Mononuclear cell (primary cell): ENCODE measurements around the gene SNX13. TPM values are rescaled to one million over a fixed set of nuclear protein-coding genes. Genes with fewer than 3 reads are reported as not detected.

ENCODE experiments used
- H3K27me3 ChIP-seq: 2 replicates; pipeline ENCODE4 v1.6.0; 2011; ENCODE audit warnings: low read length, control low read depth; ENCODE audit not compliant: insufficient read depth
- H3K4me1 ChIP-seq: 2 replicates; pipeline ENCODE4 v1.5.1; 2011; ENCODE audit warnings: mild to moderate bottlenecking, low read length, control low read depth; ENCODE audit not compliant: insufficient read depth
- H3K4me3 ChIP-seq: 2 replicates; pipeline ENCODE4 v1.5.1; 2011; ENCODE audit warnings: mild to moderate bottlenecking, low read length, moderate library complexity
- H3K9me3 ChIP-seq: 2 replicates; pipeline ENCODE4 v1.5.1; 2011; ENCODE audit warnings: low read depth, mild to moderate bottlenecking, control low read depth, low read length
- total RNA-seq: library from RNA; depleted of rRNA; stranded (reverse); fragments of >200 nt; gene quantifications from one replicate; pipeline ENCODE4 v1.2.3, GENCODE V29; 2012

SNX13 gene
- total RNA-seq, 1 donor: 57.2 TPM

DNA sequence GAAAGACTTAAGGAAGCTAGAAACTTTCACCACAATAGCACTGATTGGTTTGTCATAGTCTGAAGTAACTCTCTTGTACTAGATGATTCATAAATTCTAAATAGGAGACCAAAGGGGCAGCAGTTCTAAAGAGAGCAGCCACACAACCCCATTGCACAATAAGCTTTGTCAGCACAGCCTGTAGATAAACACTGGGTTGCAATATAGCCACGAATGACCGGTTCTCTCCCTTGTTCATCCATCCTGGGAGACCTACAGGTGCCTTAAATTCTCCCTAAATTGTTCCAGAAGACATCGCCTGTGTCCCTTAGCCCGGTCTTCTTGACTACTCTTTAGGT is 167.0 kb downstream of the SNX13 start:
- no peaks in the 10 kb centered on the region for H3K27me3 ChIP-seq
- H3K9me3 ChIP-seq: no peaks in the 10 kb centered on the region
- H3K4me3 ChIP-seq: no peak overlapping the region
- H3K4me1 ChIP-seq: peaks cover 35% of the 10 kb centered on the region

DNA sequence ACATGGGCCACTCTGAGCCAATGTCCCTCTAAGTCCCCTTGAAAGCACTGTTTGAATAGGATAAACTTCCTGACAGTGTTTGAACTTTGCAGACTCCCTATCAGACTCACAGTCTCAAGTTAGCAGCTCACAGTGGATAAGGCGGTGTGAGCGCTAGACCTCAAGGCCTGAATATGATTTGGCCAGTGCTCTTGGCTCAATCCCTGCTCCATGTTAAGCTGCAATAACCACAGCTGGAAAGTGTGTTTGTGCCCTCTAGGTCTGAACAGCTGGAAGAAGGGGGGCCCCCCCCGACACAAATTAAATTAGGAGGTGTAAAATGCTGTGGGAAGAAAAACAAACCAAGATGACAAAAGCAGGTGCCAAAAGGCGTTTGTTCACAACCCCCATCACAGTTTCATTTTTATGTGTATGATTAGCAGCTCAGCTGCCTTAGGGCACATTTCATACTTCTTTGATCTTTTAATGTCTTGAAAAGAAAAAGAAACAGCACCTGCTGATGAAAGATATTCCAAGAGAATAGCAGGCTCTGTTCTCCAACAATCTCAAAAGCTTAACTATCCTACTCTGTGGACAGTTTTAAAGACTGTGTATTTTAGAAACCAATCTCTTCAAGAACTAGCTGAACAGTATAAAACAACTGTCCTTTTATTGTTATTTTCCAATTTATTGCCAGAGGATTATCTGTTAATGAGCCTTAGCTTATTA is 167.6 kb downstream of the SNX13 start:
- H3K4me3 ChIP-seq: no peak overlapping the region
- no peaks in the 10 kb centered on the region for H3K9me3 ChIP-seq
- H3K4me1 ChIP-seq: peaks cover 35% of the 10 kb centered on the region
- H3K27me3 ChIP-seq: no peaks in the 10 kb centered on the region

DNA sequence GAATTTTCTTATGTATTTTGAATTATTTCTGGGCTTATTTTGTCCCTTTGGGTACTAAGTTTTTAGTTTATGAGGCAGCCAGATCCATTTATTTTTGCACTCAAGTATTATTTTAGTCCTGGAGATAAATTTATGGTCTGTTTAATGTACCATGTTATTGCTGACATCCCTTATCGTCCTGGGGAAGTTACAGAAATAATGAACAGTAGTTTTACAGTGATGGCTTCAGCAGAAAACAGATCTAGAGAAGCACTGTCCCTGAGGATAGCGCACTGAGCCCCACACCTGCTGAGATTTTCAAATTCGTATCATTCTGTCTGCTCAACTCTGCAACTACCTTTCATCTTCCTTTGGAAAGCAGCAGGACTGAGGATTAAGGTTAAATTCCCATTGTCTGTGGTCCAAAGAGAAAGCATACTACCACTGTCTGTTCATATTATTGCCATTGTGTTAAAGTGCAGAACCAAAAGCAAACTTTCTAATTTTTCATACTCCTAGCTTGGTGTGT is 168.3 kb downstream of the SNX13 start:
- H3K27me3 ChIP-seq: no peaks in the 10 kb centered on the region
- peaks cover 35% of the 10 kb centered on the region for H3K4me1 ChIP-seq
- no peaks in the 10 kb centered on the region for H3K9me3 ChIP-seq
- H3K4me3 ChIP-seq: no peak overlapping the region

DNA sequence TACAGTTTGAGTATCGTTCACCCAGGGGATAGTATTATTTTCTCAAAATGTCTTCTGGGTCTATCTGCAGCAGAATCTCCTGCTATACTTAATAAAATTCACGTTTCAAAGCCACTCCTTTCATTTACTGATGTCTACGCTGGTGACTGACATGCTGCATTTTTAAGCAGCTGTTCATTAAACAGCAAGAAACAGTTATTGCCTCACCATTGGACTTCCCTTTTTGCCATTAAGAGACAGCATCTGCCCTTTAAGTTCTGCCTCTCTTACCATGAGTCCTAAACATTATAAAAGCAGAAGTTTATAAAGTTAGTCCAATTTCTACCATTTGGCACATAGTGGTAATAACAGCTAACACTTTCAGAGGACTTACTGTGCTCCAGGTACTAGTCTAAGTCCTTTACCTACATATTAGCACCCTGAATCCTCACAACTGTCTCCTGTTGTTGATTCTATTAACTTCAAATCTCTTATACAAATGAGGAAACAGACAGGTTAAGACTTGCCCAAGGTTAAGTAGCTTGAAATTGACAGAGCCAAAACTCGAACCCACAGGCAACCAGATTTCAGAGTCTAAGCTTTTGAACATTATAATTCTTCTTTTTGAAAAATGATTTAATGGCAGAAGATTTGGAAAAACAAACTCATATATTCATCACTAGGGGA is 169.5 kb downstream of the SNX13 start:
- Histone ChIP-seq H3K9me3 (no peaks in the 10 kb centered on the region), H3K27me3 (no peaks in the 10 kb centered on the region), H3K4me3 (no peak overlapping the region), H3K4me1 (peaks cover 35% of the 10 kb centered on the region)

DNA sequence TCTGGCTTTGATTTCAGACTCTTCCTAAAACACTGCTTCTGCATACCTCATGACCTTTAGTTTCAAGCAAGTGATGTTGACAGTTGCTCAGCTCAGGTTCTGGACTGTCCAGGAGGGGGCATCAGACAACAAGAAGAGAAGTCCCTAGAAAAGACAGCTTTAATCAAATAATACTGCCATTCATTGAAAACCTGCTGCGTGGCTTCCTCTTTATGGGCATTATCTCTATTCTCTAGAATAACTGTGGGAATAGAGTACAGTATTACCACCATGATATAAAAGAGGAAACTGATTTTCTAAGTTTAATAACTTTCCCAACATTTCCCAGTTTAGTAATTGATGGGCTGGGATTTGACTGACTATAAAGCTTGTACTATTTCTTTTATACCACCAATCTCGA is 170.4 kb downstream of the SNX13 start:
- H3K9me3 ChIP-seq: no peaks in the 10 kb centered on the region
- H3K4me3 ChIP-seq: no peak overlapping the region
- H3K27me3 ChIP-seq: no peaks in the 10 kb centered on the region
- peaks cover 35% of the 10 kb centered on the region for H3K4me1 ChIP-seq

DNA sequence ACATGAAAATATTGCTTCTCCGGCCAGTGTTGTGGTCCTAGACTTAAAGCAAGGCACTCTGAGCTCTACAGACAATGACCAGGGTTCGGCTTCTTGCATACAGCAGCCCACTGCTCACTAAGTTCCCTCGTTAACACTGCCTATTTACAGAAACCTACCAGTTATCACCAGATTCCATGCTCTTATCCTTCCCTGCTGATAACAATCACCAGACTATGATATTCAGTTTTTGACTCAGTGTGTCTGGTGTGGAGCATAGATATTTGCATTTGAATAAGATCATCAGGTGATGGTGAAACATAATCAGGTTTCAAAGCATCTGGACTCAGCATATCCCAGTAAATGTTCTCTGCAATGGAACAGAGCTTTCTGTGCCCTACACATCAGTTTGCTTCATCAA is 182.3 kb downstream of the SNX13 start:
- Histone ChIP-seq H3K4me1 (no peaks in the 10 kb centered on the region), H3K27me3 (no peaks in the 10 kb centered on the region), H3K9me3 (no peaks in the 10 kb centered on the region), H3K4me3 (no peak overlapping the region)

DNA sequence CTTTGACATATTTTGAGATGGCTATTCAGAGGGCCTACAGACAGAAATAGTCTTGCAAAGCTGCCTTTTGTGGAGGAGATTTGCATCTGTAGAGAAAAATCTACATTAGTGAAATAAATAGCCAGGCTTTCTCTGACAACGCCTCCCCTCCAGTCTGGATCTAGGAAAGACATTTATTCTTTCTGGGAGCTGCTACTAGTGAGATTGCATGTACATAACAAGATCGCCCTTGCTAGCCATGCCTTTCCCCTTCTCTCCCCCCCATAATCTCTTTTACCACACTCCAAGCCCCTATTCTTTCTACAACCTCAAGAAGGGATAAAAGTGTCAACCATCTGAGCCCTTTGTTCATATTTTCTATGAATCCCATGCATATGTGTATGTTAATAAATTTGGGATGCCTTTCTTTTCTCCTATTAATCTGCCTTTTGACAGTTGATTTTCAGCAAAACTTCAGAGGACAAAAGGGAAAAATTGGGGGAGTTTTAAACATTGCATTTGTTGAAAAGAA is 194.2 kb downstream of the SNX13 start:
- no peak overlapping the region for H3K4me3 ChIP-seq
- no peaks in the 10 kb centered on the region for H3K4me1 ChIP-seq
- H3K27me3 ChIP-seq: no peaks in the 10 kb centered on the region
- no peaks in the 10 kb centered on the region for H3K9me3 ChIP-seq

DNA sequence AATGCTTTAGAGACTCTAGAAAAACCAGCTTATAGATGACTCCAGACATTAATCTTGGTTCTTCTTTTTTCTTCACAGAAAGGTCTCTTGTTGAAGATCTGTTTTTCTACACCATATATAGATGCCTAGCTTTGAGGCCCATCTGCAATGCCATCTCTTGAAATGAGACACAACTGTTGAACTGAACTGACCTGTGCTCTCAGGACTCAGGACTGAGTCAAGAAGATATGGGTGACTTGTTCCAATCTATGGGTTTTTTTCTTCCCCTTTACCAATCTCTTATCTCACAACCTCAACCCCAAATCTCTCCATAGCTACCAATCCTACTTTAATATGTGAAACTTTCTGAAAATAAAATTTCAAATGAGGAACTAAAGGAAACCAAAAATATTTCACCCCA is 194.7 kb downstream of the SNX13 start:
- H3K27me3 ChIP-seq: no peaks in the 10 kb centered on the region
- no peaks in the 10 kb centered on the region for H3K4me1 ChIP-seq
- H3K9me3 ChIP-seq: no peaks in the 10 kb centered on the region
- no peak overlapping the region for H3K4me3 ChIP-seq

DNA sequence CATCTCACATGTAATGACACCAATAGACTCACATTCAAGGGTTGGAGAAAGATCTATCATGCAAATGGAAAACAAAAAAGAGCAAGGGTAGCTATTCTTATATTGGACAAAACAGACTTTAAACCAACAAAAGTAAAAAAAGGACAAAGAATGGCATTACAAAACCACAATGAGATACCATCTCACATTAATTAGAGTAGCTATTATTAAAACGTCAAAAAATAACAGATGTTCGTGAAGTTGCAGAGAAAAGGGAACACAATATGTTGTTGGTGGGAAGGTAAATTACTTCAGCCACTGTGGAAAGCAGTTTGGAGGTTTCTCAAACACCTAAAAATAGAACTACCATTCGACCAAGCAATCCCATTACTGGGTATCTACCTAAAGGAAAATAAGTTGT is 197.0 kb downstream of the SNX13 start:
- no peaks in the 10 kb centered on the region for H3K4me1 ChIP-seq
- H3K4me3 ChIP-seq: no peak overlapping the region
- H3K27me3 ChIP-seq: no peaks in the 10 kb centered on the region
- no peaks in the 10 kb centered on the region for H3K9me3 ChIP-seq

DNA sequence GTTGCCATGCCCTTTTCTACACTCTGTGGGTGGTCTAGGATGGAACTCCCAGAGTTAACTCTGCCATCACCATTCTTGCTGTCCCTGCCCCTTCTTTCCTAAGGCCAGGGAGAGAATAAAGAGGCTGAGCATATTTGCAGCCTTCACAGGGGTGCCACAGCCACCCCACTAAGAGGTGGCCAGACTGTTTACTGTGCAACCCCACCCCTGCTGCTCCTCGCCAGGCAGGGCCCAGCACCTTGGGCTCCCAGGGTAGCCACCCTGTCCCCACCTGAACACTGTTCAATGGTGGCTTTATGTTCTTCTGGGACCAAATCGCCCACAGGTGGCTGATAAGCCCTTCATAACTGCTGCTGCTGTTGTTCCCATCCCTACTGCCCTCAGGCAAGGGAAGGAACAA is 198.9 kb downstream of the SNX13 start:
- H3K4me1 ChIP-seq: no peaks in the 10 kb centered on the region
- no peak overlapping the region for H3K4me3 ChIP-seq
- H3K9me3 ChIP-seq: no peaks in the 10 kb centered on the region
- no peaks in the 10 kb centered on the region for H3K27me3 ChIP-seq

Other genes with a start within 250 kb of the SNX13 start
- 0.31 TPM for gene PRPS1L1, start 87.4 kb upstream of the SNX13 start, total RNA-seq